ENCODE results near the gene GGNBP2.

GGNBP2 gene

GRCh38 chr17:36515837-36516236, 28.9 kb upstream of the GGNBP2 start:
- DNase-seq = no peak

DNA sequence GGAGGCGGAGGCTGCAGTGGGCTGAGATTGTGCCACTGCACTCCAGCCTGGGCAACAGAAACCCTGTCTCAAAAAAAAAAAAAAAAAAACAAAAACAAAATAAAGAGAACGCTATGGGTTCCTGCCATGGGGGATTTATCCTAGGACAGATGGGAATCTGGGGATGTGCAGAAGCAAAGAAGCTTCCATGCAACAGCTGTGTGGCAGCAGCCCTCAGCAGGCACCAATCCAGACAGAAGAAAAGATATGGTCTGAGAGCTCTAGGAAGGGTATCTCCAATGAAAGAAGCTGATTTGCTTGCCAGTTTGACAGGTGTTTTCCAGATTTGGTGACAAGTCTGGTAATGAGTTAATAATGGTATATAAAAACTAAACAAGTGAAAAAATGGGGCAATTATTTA, 21.6 kb upstream of the GGNBP2 start:
- peak; percentile 14 for DNase-seq

GRCh38 chr17:36524428-36524876, 20.3 kb upstream of the GGNBP2 start:
- no peak for DNase-seq

DNA sequence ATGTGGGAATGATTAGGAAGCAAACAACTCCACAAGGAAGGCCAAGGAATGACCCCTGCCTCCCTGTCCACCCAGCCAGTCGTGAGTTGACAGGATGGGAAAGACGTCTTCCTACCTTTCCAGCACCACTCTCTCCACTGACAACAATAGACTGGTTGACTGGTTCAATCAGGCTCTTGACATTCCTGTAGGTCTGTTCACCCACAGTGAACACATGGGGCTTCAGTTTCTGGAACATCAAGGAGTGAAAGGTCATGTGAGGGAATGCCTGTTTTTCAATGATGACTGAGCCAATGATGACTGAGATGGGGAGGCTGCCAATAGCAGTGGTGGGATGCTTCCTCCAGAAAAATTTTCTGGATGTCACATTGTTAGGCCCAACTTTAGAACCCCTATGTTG, 19.6 kb upstream of the GGNBP2 start:
- peak; percentile 52 for DNase-seq

- DNase-seq = no peak
Measured at GRCh38 chr17:36525888-36526287, 18.8 kb upstream of the GGNBP2 start.

- DNase-seq = peak; percentile 53
Measured at GRCh38 chr17:36527621-36528250, 17.0 kb upstream of the GGNBP2 start.

- peak; percentile 57 for DNase-seq
Measured at GRCh38 chr17:36529121-36529520, 15.6 kb upstream of the GGNBP2 start.

GRCh38 chr17:36532435-36532975, 12.2 kb upstream of the GGNBP2 start:
- peak; percentile 69 for DNase-seq

- peak; percentile 90 for DNase-seq
Measured at GRCh38 chr17:36533935-36534839, 10.5 kb upstream of the GGNBP2 start.

- peak; percentile 97 for DNase-seq
Measured at GRCh38 chr17:36534840-36535668, 9.7 kb upstream of the GGNBP2 start, which contains the start of the genes MYO19 and PIGW. Gene MYO19, minus strand, starts transcription at chr17:36534868. Its CDS starts 2,330 bp downstream, at chr17:36532538. Gene PIGW, plus strand, starts transcription at chr17:36534987. Its CDS starts 2,115 bp downstream, at chr17:36537102.

- no peak for DNase-seq
Measured at GRCh38 chr17:36535669-36536081, 9.0 kb upstream of the GGNBP2 start.

DNA sequence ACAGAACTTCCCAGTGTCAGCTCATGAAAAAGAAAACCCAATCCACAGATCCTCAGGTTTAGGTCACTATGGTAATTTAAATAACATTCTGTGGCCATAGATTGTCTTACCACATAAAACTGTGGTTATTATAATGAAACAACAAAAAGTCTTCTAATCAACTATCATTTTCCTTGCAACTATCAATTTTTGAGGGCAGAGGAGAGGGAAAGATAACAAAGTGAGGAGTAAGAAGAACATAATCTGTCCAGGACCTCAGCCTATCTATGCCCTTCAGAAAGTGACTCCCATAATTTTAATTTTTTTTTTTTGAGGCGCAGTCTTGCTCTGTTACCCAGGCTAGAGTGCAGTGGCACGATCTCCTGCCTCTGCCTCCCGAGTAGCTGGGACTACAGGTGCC, 4.0 kb upstream of the GGNBP2 start:
- no peak for DNase-seq

DNA sequence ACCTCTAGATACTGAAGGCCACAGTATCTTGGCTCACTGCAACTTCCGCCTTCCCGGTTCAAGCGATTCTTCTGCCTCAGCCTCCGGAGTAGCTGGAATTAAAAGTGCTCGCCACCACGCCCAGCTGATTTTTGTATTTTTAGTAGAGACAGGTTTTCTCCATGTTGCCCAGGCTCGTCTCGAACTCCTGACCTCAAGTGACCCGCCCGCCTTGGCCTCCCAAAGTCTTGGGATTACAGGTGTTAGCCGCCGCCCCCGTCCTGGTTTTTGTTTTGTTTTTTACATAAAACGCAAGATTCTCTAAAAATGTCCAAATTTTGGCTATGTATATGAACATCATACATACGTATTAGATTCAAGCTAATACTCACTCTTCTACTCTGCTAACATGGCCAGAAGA, 2.0 kb upstream of the GGNBP2 start:
- DNase-seq = no peak

DNA sequence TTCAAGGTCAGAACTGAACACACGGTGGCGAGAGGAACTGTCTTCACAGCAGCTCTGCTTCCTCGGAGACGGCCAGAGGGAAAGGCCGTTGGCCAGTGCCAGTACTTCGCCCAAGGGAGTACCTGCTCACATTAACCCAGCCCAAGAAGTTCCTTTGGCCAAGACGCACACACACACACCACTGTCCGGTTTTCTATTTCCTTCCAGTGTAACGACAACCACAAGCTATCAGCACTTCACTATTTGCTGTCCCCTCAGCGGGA, 744 bp upstream of the GGNBP2 start:
- DNase-seq = peak; percentile 84

GRCh38 chr17:36545077-36545464, 352 bp downstream of the GGNBP2 start:
- no peak for DNase-seq

- peak; percentile 100 for DNase-seq
Measured at GRCh38 chr17:36545465-36546417, 1.0 kb downstream of the GGNBP2 start.

DNA sequence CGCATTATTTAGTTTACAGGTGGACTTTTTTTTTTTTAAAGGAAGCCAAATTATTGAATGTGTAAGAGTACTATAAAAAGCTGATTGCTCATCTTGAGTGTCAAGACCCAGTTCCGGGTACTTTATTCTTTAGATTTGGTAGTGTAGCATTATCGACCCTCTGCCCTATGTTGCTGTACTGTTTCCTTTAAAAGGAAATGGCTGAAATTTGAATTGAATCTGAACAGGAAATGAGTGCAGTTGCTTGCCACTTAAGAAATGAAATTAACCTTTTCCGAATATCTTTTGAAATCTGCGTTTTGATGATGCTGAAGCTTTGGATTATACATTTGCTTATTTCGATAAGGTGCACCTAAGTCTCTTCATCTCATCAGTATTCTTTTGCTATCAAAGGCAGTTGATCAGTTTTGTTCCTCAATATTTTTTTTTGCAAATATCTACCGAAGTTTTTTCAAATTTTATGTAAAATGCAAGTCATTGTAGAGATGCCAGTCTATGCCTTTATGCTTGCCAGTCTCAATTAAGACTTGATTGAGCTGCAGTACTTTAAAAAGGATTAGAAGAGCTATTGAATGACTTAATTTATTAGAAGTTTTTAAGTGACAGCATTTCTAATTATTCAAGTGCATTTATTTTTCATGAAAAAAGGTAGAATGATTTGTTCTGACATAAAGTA, 1.8 kb downstream of the GGNBP2 start:
- DNase-seq = no peak

GRCh38 chr17:36547776-36548175, 3.1 kb downstream of the GGNBP2 start:
- DNase-seq = no peak

DNA sequence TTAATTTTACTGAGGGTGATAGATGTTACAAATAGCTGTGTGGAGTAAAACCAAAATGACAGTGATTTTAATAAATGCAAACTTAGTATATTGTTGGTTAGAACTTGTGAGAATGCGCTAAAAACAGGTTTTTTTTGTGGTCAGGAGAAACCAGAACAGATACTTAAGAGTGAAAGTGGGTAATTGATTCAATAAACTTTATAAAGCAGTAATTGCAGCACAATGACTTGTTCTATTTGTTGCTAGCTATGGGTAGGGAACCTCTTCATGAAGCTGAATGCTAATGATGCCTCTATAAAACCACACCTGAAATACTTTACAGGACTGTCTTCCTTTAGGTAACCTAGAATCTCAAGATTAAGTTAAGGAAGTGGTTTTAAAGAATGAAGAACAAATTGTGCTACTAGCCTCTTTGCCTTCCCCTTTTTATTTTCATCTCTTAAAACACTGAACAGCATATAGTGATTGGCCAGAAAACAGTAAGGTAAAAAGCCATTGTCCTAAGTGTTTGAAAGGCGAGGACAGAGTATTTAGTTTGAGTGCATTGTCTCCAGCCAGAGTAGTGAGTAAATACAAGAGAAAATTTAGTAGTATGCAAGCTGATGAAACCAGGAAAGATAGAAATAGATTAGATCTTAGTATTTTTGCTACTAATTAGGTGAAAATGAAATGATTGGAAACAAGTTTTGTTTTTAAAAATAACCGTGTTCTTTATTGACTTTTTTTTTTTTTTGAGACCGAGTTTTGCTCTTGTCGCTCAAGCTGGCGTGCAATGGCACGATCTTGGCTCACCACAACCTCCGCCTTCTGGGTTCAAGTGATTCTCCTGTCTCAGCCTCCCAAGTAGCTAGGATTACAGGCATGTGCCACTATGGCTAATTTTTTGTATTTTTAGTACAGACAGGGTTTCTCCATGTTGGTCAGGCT, 6.0 kb downstream of the GGNBP2 start:
- no peak for DNase-seq

DNA sequence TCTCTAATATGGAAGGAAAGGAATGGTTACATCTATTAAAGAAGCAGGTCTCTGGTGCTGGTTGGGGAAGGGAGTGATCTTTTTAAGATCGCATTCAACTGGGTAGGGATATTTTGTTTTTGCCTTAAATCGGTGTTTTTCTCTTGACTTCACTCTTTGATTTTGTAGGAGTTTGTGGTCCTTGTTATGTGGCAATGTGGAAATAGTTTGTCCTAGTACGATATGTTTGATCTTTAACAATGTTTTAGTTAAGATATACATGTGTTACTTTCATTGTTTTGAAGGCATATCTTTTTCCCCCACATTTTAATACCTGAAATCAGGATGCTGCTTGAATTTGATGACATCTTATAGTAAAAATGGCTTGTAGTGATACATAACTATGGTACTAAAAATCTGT, 8.7 kb downstream of the GGNBP2 start:
- no peak for DNase-seq
